Activated CD4-positive, alpha-beta T cell treated with anti-CD3 and anti-CD28 coated beads, Interleukin-2, amount 50 U/mL, for 16 hours (primary cell): ENCODE data around the gene MTPN.

Source experiments
- DNase-seq: peaks from one replicate; pipeline ENCODE4 v3.0.0-alpha.2; 2020

The MTPN gene

GRCh38 chr7:135878284-135878683, 98.9 kb downstream of the MTPN start:
- DNase-seq, result no peak

GRCh38 chr7:135877805-135878204, 99.4 kb downstream of the MTPN start:
- DNase-seq, result peak; percentile 7
